Thymus (tissue), 11 donors: Measurements from ENCODE around the gene GRB7. TPM values are rescaled to one million over a fixed set of nuclear protein-coding genes. Genes with fewer than 3 reads are reported as not detected.
A peak's percentile ranks its signal among the peaks of the same experiment; 100 is the strongest.

Source experiments
- DNase-seq, 9 donors: peaks; one replicate each; pipeline ENCODE4 v3.0.0-alpha.2; 2013; ENCODE audit warnings: low spot score in 9 of 9, low read depth in 6 of 9, missing footprints in 1 of 9
- H3K27ac ChIP-seq, 2 donors: one replicate each; pipeline ENCODE4 v1.5.1; 2013; ENCODE audit warnings: control low read depth in 1 of 2, low read depth in 1 of 2, low read length in 1 of 2, mild to moderate bottlenecking in 1 of 2, moderate library complexity in 1 of 2
- H3K27me3 ChIP-seq, 2 donors: one replicate each; pipeline ENCODE4 v1.5.1; 2013; ENCODE audit warnings: low read length in 1 of 2; ENCODE audit not compliant: control insufficient read depth in 2 of 2, insufficient read depth in 1 of 2
- H3K36me3 ChIP-seq, 2 donors: one replicate each; pipeline ENCODE4 v1.5.1; 2013; ENCODE audit warnings: low read length in 1 of 2, mild to moderate bottlenecking in 1 of 2, moderate library complexity in 1 of 2; ENCODE audit not compliant: control insufficient read depth in 2 of 2, insufficient read depth in 2 of 2
- H3K4me1 ChIP-seq, 2 donors: one replicate each; pipeline ENCODE4 v1.5.1; 2013; ENCODE audit warnings: low read length in 2 of 2; ENCODE audit not compliant: control insufficient read depth in 2 of 2, insufficient read depth in 2 of 2
- H3K4me3 ChIP-seq, 2 donors: one replicate each; pipeline ENCODE4 v1.5.1; 2013; ENCODE audit warnings: low read length in 2 of 2, control low read depth in 1 of 2, mild to moderate bottlenecking in 1 of 2
- H3K9me3 ChIP-seq, 2 donors: one replicate each; pipeline ENCODE4 v1.5.1; 2013; ENCODE audit warnings: low read length in 1 of 2, mild to moderate bottlenecking in 1 of 2; ENCODE audit not compliant: control insufficient read depth in 2 of 2, insufficient read depth in 1 of 2
- WGBS: extraction: QIAGEN DNeasy Blood & Tissue Kit; methylation state at CpG from one replicate; pipeline ENCODE4 v1.1.7; 2013; 5-methylcytosine and 5-hydroxymethylcytosine counted together
- polyA plus RNA-seq: library from polyadenylated mRNA; stranded (reverse); fragments of 200-250 nt; gene quantifications from one replicate; pipeline ENCODE4 v1.2.3, GENCODE V29; 2013
- total RNA-seq: library from RNA; stranded (reverse); fragments of 120-200 nt; gene quantifications from one replicate; pipeline ENCODE4 v1.2.4, GENCODE V29; 2013
- donor health status: healthy.

GRB7 gene
- total and polyA plus RNA-seq, 2 donors = 1.3 to 4.1 TPM

DNA sequence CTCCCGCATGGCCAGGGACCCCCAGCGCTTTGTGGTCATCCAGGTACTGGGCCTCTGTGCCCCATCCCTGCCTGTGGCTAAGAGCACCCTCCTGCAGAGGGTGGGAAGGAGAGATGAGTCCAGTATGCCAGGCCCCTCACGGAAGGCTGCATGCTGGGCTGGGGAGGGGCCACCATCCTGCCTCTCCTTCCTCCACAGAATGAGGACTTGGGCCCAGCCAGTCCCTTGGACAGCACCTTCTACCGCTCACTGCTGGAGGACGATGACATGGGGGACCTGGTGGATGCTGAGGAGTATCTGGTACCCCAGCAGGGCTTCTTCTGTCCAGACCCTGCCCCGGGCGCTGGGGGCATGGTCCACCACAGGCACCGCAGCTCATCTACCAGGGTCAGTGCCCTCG is 11.1 kb upstream of the GRB7 start:
- H3K4me3 ChIP-seq = no peak overlapping the region
- DNase-seq = no peak
- 98% methylated on average over 9 of the region's 9 CpGs for WGBS
- peaks cover 31 to 36% of the 10 kb centered on the region in 2 donors for H3K36me3 ChIP-seq
- H3K9me3 ChIP-seq = no peaks in the 10 kb centered on the region
- no peaks in the 10 kb centered on the region for H3K27me3 ChIP-seq
- H3K27ac ChIP-seq = no peak overlapping the region
- peaks cover 9 to 14% of the 10 kb centered on the region in 2 donors for H3K4me1 ChIP-seq

DNA sequence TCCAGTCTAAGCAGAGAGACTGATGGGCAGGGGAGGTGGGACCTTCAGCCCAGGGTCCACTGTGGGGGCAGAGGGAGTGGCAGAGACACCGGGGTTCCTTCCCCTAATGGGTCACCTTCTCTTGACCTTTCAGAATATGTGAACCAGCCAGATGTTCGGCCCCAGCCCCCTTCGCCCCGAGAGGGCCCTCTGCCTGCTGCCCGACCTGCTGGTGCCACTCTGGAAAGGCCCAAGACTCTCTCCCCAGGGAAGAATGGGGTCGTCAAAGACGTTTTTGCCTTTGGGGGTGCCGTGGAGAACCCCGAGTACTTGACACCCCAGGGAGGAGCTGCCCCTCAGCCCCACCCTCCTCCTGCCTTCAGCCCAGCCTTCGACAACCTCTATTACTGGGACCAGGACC is 10.2 kb upstream of the GRB7 start:
- Histone ChIP-seq H3K36me3 (peaks cover 31 to 36% of the 10 kb centered on the region in 2 donors), H3K9me3 (no peaks in the 10 kb centered on the region), H3K27me3 (no peaks in the 10 kb centered on the region), H3K4me3 (no peak overlapping the region), H3K27ac (no peak overlapping the region), H3K4me1 (peaks cover 9 to 14% of the 10 kb centered on the region in 2 donors)
- 95% methylated on average over 10 of the region's 10 CpGs for WGBS
- no peak for DNase-seq

DNA sequence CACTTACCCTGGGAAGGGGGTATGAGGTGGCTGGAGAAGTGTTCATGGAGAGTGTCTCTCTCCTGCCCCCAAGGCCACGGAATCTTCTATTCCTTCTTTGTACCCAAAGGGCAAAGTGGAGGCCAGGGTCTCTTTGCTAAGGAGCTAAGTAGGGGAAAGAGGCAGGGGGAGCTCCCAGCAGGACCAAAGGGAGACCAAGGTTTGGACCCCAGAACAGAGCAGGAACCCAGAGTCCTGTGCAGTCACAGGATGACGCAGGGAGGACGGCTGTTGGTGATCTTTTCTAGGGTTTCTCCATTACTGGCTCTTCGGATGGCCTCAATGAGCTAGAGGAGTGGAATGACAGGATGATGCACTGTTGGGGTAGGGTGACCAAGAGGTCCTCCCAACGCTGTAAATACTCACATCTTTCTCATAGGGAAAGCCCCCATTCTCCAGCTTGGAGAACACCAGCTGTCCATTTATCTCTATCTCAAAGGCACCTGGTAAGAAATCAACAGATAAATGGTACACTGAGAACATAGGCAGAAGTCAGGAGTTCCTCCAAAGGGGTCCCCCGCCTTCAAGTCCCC is 8.4 kb upstream of the GRB7 start:
- Histone ChIP-seq H3K9me3 (no peaks in the 10 kb centered on the region), H3K27me3 (peaks cover 0 to 3% of the 10 kb centered on the region in 2 donors), H3K36me3 (peaks cover 31 to 36% of the 10 kb centered on the region in 2 donors), H3K4me1 (peaks cover 9 to 14% of the 10 kb centered on the region in 2 donors), H3K27ac (no peak overlapping the region), H3K4me3 (peak overlapping the region; percentile 89 to 96)
- no peak for DNase-seq
- WGBS = 92% methylated on average over 6 of the region's 6 CpGs

DNA sequence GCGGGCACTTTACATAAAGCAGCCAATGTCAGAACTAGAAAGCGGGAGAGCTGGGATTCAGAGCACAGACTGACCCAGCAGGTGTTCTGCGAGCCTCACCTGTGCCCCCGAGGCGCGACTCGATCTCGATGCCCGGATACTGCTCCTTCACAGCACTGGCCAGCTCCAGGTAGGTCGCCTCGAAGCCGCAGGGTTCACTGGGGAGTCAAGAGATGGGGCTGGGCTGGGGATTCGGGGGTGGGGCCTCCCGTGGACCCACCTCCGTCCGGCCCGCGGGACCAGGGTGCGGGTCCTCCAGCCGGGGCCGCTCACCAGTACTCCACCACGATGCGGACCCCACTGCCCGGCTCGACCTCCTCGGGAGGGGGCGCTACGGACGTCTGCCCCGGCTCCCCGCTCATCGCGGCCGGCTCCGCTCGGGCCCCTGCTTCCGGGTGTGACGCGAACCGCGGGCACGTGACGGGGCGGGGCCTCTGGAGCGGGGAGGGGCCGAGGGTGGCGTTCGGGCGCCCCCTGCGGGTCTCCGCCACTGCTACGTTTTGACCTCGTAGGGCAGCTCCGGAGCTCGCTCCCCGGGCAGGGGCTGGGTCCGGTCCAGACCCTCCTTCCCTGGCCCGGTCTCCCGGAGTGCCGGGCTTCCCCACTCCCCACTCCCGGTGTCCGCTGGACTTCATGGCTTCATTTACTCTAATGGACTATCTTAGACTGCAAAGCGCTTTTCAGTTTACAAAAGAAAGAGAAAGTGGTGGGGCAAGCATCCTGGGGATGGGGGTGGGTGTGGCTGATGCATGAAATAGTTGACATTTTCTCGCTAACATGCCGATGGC is 7.4 kb upstream of the GRB7 start, which contains the start of gene MIEN1:
TSS of gene MIEN1 (minus strand) at position 438 of the 827 bp plus-strand sequence. CDS start at position 401, 37 bp downstream.
- DNase-seq = peak; percentile 64 to 94 (median 85)
- Histone ChIP-seq H3K27me3 (peaks cover 0 to 5% of the 10 kb centered on the region in 2 donors), H3K9me3 (no peaks in the 10 kb centered on the region), H3K4me1 (peaks cover 9 to 14% of the 10 kb centered on the region in 2 donors), H3K27ac (peak within 1 kb of the TSS; percentile 75 to 93), H3K4me3 (peak within 1 kb of the TSS; percentile 89 to 96), H3K36me3 (peaks cover 31 to 32% of the 10 kb centered on the region in 2 donors)
- WGBS = 2% methylated on average over 65 of the region's 65 CpGs

DNA sequence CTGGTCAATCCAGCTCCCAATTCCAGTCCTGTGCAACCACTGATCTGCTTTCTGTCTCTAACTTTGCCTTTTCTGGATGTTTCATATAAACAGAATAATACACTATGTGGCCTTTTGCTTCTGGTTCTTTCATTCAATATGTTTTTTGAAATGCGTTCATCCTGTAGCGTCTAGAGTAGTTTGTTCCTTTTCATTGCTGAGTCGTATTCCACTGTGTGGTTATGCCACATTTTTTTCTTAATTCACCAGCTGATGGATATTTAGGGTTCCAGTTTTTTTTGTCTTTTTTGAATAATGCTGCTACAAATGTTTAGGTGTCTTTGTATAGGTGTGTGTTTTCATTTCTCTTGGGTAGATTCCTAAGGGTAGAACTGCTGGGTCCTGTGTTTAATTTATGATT is 5.2 kb upstream of the GRB7 start:
- WGBS = over 99% methylated on average over 3 of the region's 3 CpGs
- Histone ChIP-seq H3K27me3 (peaks cover 2 to 27% of the 10 kb centered on the region in 2 donors), H3K36me3 (peaks cover 17 to 19% of the 10 kb centered on the region in 2 donors), H3K4me1 (peaks cover 11 to 31% of the 10 kb centered on the region in 2 donors), H3K27ac (no peak overlapping the region), H3K4me3 (no peak overlapping the region), H3K9me3 (no peaks in the 10 kb centered on the region)
- DNase-seq = no peak

DNA sequence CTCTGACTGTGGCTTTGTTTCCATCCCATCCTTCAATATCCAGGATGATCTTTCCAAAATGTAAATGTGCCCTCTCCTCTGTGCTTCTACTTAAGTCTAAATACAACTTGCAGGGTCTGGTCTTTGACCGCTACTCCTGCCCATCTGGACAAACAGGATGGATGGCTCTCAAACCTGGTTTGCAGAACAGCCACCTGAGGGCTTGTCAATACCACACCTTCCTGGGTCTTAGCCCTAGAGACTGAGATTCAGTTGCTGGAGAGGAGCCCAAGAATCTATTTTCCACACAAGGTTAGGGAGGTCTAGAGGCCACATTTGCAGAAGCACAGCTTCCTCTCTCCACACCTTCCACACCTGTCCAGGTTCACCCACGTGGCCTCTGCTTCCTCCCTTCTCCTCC is 1.9 kb upstream of the GRB7 start:
- peaks cover 5 to 60% of the 10 kb centered on the region in 2 donors for H3K27me3 ChIP-seq
- H3K9me3 ChIP-seq = peaks cover 0 to 5% of the 10 kb centered on the region in 2 donors
- H3K4me3 ChIP-seq = no peak overlapping the region
- no peak overlapping the region for H3K27ac ChIP-seq
- H3K36me3 ChIP-seq = no peaks in the 10 kb centered on the region
- 73% methylated on average over 2 of the region's 2 CpGs for WGBS
- peaks cover 17 to 49% of the 10 kb centered on the region in 2 donors for H3K4me1 ChIP-seq
- no peak for DNase-seq

DNA sequence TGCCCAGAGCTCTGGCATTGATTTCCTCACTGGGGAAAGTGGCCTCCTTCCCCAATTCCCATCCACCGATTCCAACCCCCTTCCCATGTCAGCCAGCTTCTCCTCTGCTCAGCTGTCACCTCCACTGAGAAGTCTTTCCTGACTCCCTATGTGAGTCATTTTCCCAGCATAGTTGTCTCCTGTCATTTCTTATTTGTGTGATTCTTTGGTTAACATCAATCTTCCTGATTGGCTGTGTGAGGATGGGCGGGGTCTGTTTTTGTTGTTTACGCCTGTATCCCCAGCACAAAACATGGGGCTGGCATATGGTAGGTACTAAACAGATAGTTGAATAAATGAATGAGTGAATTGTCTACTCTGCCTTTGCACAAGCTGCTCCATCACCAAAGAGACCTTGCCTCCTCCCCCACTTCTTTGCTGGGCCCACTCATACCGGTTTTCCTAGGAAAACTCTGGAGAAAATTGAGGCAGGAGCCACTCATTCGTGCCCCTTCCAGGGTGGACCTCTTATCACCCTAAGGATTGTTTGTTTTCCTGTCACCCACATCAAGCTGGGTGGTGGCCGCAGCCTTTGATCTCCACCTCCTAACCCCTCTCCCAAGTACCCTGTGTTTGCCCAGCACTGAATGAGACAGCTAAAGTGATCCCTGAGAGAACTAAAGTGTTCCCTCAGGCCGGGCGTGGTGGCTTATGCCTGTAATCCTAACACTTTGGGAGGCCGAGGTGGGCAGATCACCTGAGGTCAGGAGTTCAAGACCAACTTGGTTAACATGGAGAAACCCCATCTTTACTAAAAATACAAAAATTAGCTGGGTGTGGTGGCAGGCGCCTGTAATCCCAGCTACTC is 1.2 kb upstream of the GRB7 start:
- Histone ChIP-seq H3K9me3 (peaks cover 0 to 5% of the 10 kb centered on the region in 2 donors), H3K27ac (no peak overlapping the region), H3K27me3 (peaks cover 5 to 66% of the 10 kb centered on the region in 2 donors)

DNA sequence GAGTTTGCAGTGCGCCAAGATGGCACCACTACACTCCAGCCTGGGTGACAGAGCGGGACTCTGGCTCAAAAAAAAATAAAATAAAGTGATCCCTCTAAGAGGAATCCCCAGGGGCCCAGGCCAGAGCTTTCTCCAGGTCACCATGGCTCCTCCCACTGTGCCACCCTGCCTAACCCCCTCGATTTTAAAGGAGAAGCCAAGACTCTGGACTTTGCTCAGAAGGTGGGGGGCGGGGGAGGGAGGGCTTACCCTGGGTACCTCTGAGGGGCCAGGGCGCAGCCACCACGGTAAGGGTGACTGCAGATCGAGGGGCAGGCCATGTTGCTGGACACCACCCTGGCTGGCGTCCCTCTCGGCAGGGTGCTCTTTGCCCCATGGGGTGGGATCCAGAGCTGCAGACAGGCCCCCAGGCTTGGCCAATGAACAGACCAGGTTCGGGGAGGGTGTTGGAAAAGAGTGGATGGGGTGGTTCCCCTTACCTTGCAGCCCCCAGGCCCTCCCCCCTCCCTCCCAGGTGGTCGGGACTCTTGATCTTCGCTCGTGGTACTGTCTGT is 455 bp upstream of the GRB7 start:
- 58% methylated on average over 13 of the region's 13 CpGs for WGBS
- Histone ChIP-seq H3K36me3 (no peaks in the 10 kb centered on the region), H3K4me3 (no peak overlapping the region), H3K4me1 (peaks cover 17 to 53% of the 10 kb centered on the region in 2 donors), H3K27ac (no peak overlapping the region), H3K27me3 (peaks cover 5 to 69% of the 10 kb centered on the region in 2 donors), H3K9me3 (peaks cover 0 to 5% of the 10 kb centered on the region in 2 donors)
- DNase-seq = no peak

More for the DNA sequence above, 1.2 kb upstream of the GRB7 start:
- Histone ChIP-seq H3K36me3 (no peaks in the 10 kb centered on the region), H3K4me1 (peaks cover 17 to 53% of the 10 kb centered on the region in 2 donors), H3K4me3 (no peak overlapping the region)
- WGBS = 90% methylated on average over 10 of the region's 10 CpGs
- DNase-seq = no peak
